HepG2 (cell line): ENCODE data around the gene EZH1. TPM values are rescaled to one million over a fixed set of nuclear protein-coding genes. Genes with fewer than 3 reads are reported as not detected.

ENCODE experiments used
- ARID2 ChIP-seq: sonication (generic); formaldehyde crosslinking; IDR thresholded peaks from 2 replicates; pipeline ENCODE4 v1.8.1; 2022; ENCODE audit warnings: mild to moderate bottlenecking, missing genetic modification reagents, borderline replicate concordance
- CBX5 ChIP-seq: sonication (generic); formaldehyde crosslinking; IDR thresholded peaks from 2 replicates; pipeline ENCODE4 v1.4.0; 2020; ENCODE audit warnings: missing genetic modification reagents, borderline replicate concordance
- DR1 ChIP-seq: sonication (generic); formaldehyde crosslinking; IDR thresholded peaks from 2 replicates; pipeline ENCODE4 v1.8.0; 2021; ENCODE audit warnings: mild to moderate bottlenecking, missing genetic modification reagents, inconsistent platforms
- KLF6 ChIP-seq: IDR thresholded peaks from 2 replicates; pipeline ENCODE4 v1.8.0; 2016; ENCODE audit warnings: missing biosample characterization, missing genetic modification reagents
- MED1 ChIP-seq: sonication (generic); formaldehyde crosslinking; IDR thresholded peaks from 2 replicates; pipeline ENCODE4 v1.4.0; 2020; ENCODE audit warnings: missing genetic modification reagents
- MIER2 ChIP-seq: IDR thresholded peaks from 2 replicates; pipeline ENCODE4 v1.6.1; 2016; ENCODE audit warnings: missing biosample characterization, missing genetic modification reagents
- NFIB ChIP-seq: sonication (generic); formaldehyde crosslinking; IDR thresholded peaks from 2 replicates; pipeline ENCODE4 v1.9.0; 2021; ENCODE audit warnings: missing genetic modification reagents, mild to moderate bottlenecking, borderline replicate concordance
- NR0B2 ChIP-seq: sonication (generic); formaldehyde crosslinking; IDR thresholded peaks from 2 replicates; pipeline ENCODE4 v1.4.0; 2020; ENCODE audit warnings: mild to moderate bottlenecking, missing genetic modification reagents
- RAD21 ChIP-seq: fragments of 450-650 bp; formaldehyde crosslinking; IDR thresholded peaks from 2 replicates; pipeline ENCODE4 v1.5.0; 2020; ENCODE audit warnings: mild to moderate bottlenecking
- RFXAP ChIP-seq: sonication (generic); formaldehyde crosslinking; IDR thresholded peaks from 2 replicates; pipeline ENCODE4 v1.4.0; 2020; ENCODE audit warnings: missing genetic modification reagents, borderline replicate concordance
- SKIL ChIP-seq: sonication (generic); formaldehyde crosslinking; IDR thresholded peaks from 2 replicates; pipeline ENCODE4 v1.8.0; 2022; ENCODE audit warnings: missing genetic modification reagents, mild to moderate bottlenecking, moderate library complexity, borderline replicate concordance
- TOPORS ChIP-seq: sonication (generic); formaldehyde crosslinking; IDR thresholded peaks from 2 replicates; pipeline ENCODE4 v1.8.0; 2023; ENCODE audit warnings: mild to moderate bottlenecking, missing genetic modification reagents
- U2AF1 ChIP-seq: fragments of 200-400 bp; formaldehyde crosslinking; optimal IDR thresholded peaks from 2 replicates; pipeline ENCODE3; 2017; ENCODE audit warnings: mild to moderate bottlenecking, low read depth, low read length
- ZBTB49 ChIP-seq: sonication (generic); formaldehyde crosslinking; IDR thresholded peaks from 2 replicates; pipeline ENCODE4 v1.4.0; 2020; ENCODE audit warnings: missing genetic modification reagents, borderline replicate concordance
- ZFP1 ChIP-seq: IDR thresholded peaks from 2 replicates; pipeline ENCODE4 v1.6.1; 2016
- ZNF142 ChIP-seq: sonication (generic); formaldehyde crosslinking; IDR thresholded peaks from 2 replicates; pipeline ENCODE4 v1.4.0; 2020; ENCODE audit warnings: missing genetic modification reagents
- ZNF251 ChIP-seq: sonication (generic); formaldehyde crosslinking; IDR thresholded peaks from 2 replicates; pipeline ENCODE4 v1.9.0; 2021; ENCODE audit warnings: mild to moderate bottlenecking, missing genetic modification reagents
- ZNF530 ChIP-seq: sonication (generic); formaldehyde crosslinking; IDR thresholded peaks from 2 replicates; pipeline ENCODE4 v1.5.0; 2020; ENCODE audit warnings: low read depth, mild to moderate bottlenecking, missing genetic modification reagents
- polyA plus RNA-seq, 8 experiments: library from polyadenylated mRNA; depleted of rRNA in 3 of 8; stranded (reverse) in 7 of 8; unstranded in 1 of 8; fragments of >200 nt; fragmentation: Illumina TruSeq in 4 of 8; extraction: Trizol in 4 of 8; gene quantifications; 2 replicates each; pipeline versions ENCODE4 v1.2.1 to v1.2.3, GENCODE V29; 2011 to 2016; ENCODE audit warnings: low read depth in 4 of 8, missing spikeins in 1 of 8, mixed read lengths in 1 of 8; ENCODE audit not compliant: insufficient read depth in 1 of 8
- total RNA-seq, 5 experiments: library from RNA; depleted of rRNA; stranded (reverse); fragments of >200 nt; fragmentation: Illumina TruSeq; extraction: Trizol; gene quantifications; 2 replicates each; pipeline ENCODE4 v1.2.3, GENCODE V29; 2016; ENCODE audit warnings: low read depth in 1 of 5

The EZH1 gene
- total and polyA plus RNA-seq, 2 of the 13 experiments (the other 11 are each of a cell fraction or from before 2014, with no cell fraction given) = 11.6 to 24.0 TPM

GRCh38 chr17:42659079-42659931 lies 85.5 kb downstream of the EZH1 start, which contains the start of gene TUBG2 (continued):
- TF ChIP-seq ZNF142 (CRISPR knock-in tag) (no peak; the same call in 1 of the 2 replicates), ZBTB49 (CRISPR knock-in tag) (no peak), MED1 (CRISPR knock-in tag) (peak; percentile 54), ARID2 (CRISPR knock-in tag) (no peak), KLF6 (CRISPR knock-in tag) (peak; percentile 67; the same call in 1 of the 2 replicates), DR1 (peak; percentile 79; the same call in 1 of the 2 replicates), NFIB (CRISPR knock-in tag) (no peak), MIER2 (CRISPR knock-in tag) (no peak), RAD21 (CRISPR knock-in tag) (no peak; the same call in 1 of the 2 replicates), TOPORS (CRISPR knock-in tag) (no peak), ZFP1 (CRISPR knock-in tag) (no peak), ZNF530 (CRISPR knock-in tag) (no peak), U2AF1 (peak; percentile 65), RFXAP (CRISPR knock-in tag) (no peak), SKIL (0 out of 2 replicates have a peak, but pooled peaks have one; percentile 6), NR0B2 (CRISPR knock-in tag) (no peak; the same call in 1 of the 2 replicates), ZNF251 (CRISPR knock-in tag) (no peak), CBX5 (CRISPR knock-in tag) (peak; percentile 86; the same call in 1 of the 2 replicates)
